Measurements from ENCODE around the gene DDX24.

GRCh38 chr14:94045101-94045500 is 35.9 kb downstream of the DDX24 start:
- TF ChIP-seq KLF16 (IDR thresholded peaks at IDR 0.05) (no peak), RAD21 (CRISPR knock-in tag; conservative IDR thresholded peaks at IDR 0.05 in 1 of 2, IDR thresholded peaks at IDR 0.05 in 1 of 2) (no peak)
- TF ChIP-seq, protein P1, sequence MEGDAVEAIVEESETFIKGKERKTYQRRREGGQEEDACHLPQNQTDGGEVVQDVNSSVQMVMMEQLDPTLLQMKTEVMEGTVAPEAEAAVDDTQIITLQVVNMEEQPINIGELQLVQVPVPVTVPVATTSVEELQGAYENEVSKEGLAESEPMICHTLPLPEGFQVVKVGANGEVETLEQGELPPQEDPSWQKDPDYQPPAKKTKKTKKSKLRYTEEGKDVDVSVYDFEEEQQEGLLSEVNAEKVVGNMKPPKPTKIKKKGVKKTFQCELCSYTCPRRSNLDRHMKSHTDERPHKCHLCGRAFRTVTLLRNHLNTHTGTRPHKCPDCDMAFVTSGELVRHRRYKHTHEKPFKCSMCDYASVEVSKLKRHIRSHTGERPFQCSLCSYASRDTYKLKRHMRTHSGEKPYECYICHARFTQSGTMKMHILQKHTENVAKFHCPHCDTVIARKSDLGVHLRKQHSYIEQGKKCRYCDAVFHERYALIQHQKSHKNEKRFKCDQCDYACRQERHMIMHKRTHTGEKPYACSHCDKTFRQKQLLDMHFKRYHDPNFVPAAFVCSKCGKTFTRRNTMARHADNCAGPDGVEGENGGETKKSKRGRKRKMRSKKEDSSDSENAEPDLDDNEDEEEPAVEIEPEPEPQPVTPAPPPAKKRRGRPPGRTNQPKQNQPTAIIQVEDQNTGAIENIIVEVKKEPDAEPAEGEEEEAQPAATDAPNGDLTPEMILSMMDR (IDR thresholded peaks at IDR 0.05 in 2 of 3, conservative IDR thresholded peaks at IDR 0.05 in 1 of 3; ENCODE audit: insufficient read depth in 2 of 3, low read depth in 1 of 3, low read length in 3 of 3) = no peak
